HEK293 (cell line): ENCODE results near the gene CDPF1.

Source experiments
- KLF8 ChIP-seq: fragments of 450-650 bp; formaldehyde crosslinking; IDR thresholded peaks from 2 replicates; pipeline ENCODE4 v1.5.1; 2016; ENCODE audit warnings: missing biosample characterization, missing genetic modification characterization
- KLF9 ChIP-seq: fragments of 450-650 bp; formaldehyde crosslinking; IDR thresholded peaks from 2 replicates; pipeline ENCODE4 v1.5.1; 2016; ENCODE audit warnings: missing biosample characterization, missing genetic modification characterization, low read depth
- REPIN1 ChIP-seq: fragments of 450-650 bp; formaldehyde crosslinking; IDR thresholded peaks from 2 replicates; pipeline ENCODE4 v1.5.1; 2017; ENCODE audit warnings: missing biosample characterization, missing genetic modification characterization, low read depth
- ZBTB17 ChIP-seq: fragments of 450-650 bp; formaldehyde crosslinking; IDR thresholded peaks from 2 replicates; pipeline ENCODE4 v1.5.1; 2016; ENCODE audit warnings: missing biosample characterization, missing genetic modification characterization
- ZBTB21 ChIP-seq: fragments of 450-650 bp; formaldehyde crosslinking; IDR thresholded peaks from 2 replicates; pipeline ENCODE4 v1.5.1; 2017; ENCODE audit warnings: missing biosample characterization, missing genetic modification characterization
- ZNF24 ChIP-seq: fragments of 450-650 bp; formaldehyde crosslinking; IDR thresholded peaks from 2 replicates; pipeline ENCODE4 v1.5.1; 2016; ENCODE audit warnings: missing biosample characterization, missing genetic modification characterization
- ZNF274 ChIP-seq, 2 experiments: fragments of 200-500 bp in 1 of 2; fragments of 450-650 bp in 1 of 2; sonication (Bioruptor generic) in 1 of 2; formaldehyde crosslinking in 1 of 2; IDR thresholded peaks; 2 replicates each; pipeline versions ENCODE4 v1.5.1 to v1.6.1; 2014 to 2016; ENCODE audit warnings: borderline replicate concordance in 1 of 2, inconsistent platforms in 1 of 2, low read length in 1 of 2, missing biosample characterization in 1 of 2, missing genetic modification characterization in 1 of 2
- ZNF571 ChIP-seq: fragments of 450-650 bp; formaldehyde crosslinking; IDR thresholded peaks from 2 replicates; pipeline ENCODE4 v1.5.0; 2017; ENCODE audit warnings: missing biosample characterization, missing genetic modification characterization
- TF ChIP-seq, protein P1 (sequence below): fragments of 450-650 bp; formaldehyde crosslinking; IDR thresholded peaks from 2 replicates; pipeline ENCODE4 v1.5.1; 2016; ENCODE audit warnings: missing biosample characterization, missing genetic modification characterization
- TF ChIP-seq, protein P2 (sequence below): fragments of 450-650 bp; formaldehyde crosslinking; IDR thresholded peaks from 2 replicates; pipeline ENCODE4 v1.5.1; 2016; ENCODE audit warnings: missing biosample characterization, missing genetic modification characterization, low read depth
- TF ChIP-seq, protein P3 (sequence below): fragments of 450-650 bp; formaldehyde crosslinking; IDR thresholded peaks from 2 replicates; pipeline ENCODE4 v1.5.1; 2016; ENCODE audit warnings: missing biosample characterization, missing genetic modification characterization

DNA sequence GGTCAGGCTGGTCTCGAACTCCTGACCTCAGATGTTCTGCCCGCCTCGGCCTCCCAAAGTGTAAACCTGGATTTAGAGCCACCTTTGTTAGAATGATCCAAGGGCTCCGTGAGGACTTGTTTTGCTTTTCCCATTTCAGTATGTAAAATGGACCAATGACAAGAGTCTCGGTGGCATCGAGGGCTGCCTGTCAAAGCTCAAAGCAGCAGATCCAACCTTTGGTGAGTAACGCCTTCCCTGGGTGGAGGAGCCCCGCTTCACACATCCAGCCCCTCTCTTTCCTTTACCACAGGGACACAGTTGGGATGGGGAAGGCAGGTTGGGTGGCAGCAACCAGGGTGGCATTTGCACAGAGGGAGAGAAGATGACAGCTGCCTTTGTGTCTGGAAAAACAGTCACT, 22.1 kb upstream of the CDPF1 start:
- no peak for TF ChIP-seq KLF8 (tag by site-specific recombination)
- no peak for TF ChIP-seq REPIN1 (tag by site-specific recombination)
- no peak for TF ChIP-seq KLF9
- TF ChIP-seq, protein P1, sequence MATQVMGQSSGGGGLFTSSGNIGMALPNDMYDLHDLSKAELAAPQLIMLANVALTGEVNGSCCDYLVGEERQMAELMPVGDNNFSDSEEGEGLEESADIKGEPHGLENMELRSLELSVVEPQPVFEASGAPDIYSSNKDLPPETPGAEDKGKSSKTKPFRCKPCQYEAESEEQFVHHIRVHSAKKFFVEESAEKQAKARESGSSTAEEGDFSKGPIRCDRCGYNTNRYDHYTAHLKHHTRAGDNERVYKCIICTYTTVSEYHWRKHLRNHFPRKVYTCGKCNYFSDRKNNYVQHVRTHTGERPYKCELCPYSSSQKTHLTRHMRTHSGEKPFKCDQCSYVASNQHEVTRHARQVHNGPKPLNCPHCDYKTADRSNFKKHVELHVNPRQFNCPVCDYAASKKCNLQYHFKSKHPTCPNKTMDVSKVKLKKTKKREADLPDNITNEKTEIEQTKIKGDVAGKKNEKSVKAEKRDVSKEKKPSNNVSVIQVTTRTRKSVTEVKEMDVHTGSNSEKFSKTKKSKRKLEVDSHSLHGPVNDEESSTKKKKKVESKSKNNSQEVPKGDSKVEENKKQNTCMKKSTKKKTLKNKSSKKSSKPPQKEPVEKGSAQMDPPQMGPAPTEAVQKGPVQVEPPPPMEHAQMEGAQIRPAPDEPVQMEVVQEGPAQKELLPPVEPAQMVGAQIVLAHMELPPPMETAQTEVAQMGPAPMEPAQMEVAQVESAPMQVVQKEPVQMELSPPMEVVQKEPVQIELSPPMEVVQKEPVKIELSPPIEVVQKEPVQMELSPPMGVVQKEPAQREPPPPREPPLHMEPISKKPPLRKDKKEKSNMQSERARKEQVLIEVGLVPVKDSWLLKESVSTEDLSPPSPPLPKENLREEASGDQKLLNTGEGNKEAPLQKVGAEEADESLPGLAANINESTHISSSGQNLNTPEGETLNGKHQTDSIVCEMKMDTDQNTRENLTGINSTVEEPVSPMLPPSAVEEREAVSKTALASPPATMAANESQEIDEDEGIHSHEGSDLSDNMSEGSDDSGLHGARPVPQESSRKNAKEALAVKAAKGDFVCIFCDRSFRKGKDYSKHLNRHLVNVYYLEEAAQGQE (tag by site-specific recombination), result no peak
- no peak for TF ChIP-seq ZNF24 (tag by site-specific recombination)
- TF ChIP-seq ZNF274 (IDR thresholded peaks at IDR 0.05; ENCODE audit: low read length), result no peak
- no peak for TF ChIP-seq ZNF274 (tag by site-specific recombination; IDR thresholded peaks at IDR 0.05; ENCODE audit: borderline replicate concordance)
- TF ChIP-seq ZNF571 (tag by site-specific recombination), result no peak
- TF ChIP-seq, protein P2, sequence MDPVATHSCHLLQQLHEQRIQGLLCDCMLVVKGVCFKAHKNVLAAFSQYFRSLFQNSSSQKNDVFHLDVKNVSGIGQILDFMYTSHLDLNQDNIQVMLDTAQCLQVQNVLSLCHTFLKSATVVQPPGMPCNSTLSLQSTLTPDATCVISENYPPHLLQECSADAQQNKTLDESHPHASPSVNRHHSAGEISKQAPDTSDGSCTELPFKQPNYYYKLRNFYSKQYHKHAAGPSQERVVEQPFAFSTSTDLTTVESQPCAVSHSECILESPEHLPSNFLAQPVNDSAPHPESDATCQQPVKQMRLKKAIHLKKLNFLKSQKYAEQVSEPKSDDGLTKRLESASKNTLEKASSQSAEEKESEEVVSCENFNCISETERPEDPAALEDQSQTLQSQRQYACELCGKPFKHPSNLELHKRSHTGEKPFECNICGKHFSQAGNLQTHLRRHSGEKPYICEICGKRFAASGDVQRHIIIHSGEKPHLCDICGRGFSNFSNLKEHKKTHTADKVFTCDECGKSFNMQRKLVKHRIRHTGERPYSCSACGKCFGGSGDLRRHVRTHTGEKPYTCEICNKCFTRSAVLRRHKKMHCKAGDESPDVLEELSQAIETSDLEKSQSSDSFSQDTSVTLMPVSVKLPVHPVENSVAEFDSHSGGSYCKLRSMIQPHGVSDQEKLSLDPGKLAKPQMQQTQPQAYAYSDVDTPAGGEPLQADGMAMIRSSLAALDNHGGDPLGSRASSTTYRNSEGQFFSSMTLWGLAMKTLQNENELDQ (tag by site-specific recombination), result no peak
- TF ChIP-seq, protein P3, sequence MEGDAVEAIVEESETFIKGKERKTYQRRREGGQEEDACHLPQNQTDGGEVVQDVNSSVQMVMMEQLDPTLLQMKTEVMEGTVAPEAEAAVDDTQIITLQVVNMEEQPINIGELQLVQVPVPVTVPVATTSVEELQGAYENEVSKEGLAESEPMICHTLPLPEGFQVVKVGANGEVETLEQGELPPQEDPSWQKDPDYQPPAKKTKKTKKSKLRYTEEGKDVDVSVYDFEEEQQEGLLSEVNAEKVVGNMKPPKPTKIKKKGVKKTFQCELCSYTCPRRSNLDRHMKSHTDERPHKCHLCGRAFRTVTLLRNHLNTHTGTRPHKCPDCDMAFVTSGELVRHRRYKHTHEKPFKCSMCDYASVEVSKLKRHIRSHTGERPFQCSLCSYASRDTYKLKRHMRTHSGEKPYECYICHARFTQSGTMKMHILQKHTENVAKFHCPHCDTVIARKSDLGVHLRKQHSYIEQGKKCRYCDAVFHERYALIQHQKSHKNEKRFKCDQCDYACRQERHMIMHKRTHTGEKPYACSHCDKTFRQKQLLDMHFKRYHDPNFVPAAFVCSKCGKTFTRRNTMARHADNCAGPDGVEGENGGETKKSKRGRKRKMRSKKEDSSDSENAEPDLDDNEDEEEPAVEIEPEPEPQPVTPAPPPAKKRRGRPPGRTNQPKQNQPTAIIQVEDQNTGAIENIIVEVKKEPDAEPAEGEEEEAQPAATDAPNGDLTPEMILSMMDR (tag by site-specific recombination), result no peak
- TF ChIP-seq ZBTB17 (tag by site-specific recombination), result no peak
- no peak for TF ChIP-seq ZBTB21 (tag by site-specific recombination)
